Measurements from ENCODE around the gene HELZ.
A peak's percentile ranks its signal among the peaks of the same experiment; 100 is the strongest.
"Not testable (repeated sequence)": the region's sequence is repeated elsewhere in the genome, so short reads cannot be mapped to it uniquely, and the experiment has no call there.

Gene HELZ

DNA sequence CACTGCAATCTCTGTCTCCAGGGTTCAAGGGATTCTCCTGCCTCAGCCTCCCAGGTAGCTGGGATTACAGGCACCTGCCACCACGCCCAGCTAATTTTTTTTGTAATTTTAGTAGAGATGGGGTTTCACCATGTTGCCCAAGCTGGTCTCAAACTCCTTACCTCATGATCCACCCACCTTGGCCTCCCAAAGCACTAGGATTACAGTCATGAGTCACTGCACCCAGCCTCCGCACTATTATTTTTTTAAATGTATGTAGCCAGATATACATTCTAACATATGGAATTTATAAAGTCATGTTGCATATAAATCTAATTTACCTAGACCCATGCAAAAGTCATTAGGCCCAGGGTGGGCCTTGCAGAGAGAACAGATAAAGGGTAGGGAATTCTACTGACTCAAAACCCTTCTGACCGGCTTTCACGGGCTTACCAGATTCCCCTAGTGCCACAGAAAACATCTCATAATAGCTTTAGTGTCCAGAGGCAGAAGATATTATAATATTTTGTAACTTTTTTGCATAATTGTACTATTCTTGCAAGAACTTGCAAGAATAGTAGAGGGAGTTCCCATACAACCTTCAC, 20.5 kb upstream of the HELZ start:
- DNase-seq (ENCODE audit: low read depth in 2 of 2): no peak

DNA sequence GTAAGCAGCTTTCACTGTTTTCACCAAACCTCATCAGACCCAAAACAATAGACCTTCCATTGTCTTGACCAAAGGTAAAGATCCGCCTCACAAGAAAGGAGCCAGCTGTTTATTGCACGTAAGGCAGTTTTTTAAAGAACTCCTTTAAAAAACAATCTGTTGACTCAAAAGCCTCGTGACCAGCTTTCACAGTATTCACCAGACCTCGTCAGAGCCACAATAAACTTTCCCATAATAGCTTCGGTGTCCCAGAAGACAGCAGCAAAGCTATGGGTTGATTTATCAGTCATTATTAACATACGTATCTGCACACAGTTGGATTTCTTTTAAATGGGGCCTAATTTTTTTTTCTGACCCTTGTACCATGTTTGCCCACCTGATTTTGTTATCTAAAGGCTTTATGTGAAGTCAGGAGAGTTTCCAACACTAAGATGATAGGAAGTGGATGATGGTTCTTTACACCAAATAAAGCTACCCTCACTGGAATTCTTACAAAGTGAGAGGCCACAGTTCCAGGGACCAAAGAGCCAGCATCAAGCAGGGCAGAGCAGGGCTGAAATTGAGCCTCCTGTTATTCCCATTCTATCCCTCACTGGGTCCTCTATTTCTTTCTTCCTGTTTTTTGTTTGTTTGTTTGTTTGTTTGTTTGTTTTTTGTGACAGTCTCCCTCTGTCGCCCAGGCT, 17.6 kb upstream of the HELZ start:
- DNase-seq (ENCODE audit: low read depth in 2 of 2): no peak

DNA sequence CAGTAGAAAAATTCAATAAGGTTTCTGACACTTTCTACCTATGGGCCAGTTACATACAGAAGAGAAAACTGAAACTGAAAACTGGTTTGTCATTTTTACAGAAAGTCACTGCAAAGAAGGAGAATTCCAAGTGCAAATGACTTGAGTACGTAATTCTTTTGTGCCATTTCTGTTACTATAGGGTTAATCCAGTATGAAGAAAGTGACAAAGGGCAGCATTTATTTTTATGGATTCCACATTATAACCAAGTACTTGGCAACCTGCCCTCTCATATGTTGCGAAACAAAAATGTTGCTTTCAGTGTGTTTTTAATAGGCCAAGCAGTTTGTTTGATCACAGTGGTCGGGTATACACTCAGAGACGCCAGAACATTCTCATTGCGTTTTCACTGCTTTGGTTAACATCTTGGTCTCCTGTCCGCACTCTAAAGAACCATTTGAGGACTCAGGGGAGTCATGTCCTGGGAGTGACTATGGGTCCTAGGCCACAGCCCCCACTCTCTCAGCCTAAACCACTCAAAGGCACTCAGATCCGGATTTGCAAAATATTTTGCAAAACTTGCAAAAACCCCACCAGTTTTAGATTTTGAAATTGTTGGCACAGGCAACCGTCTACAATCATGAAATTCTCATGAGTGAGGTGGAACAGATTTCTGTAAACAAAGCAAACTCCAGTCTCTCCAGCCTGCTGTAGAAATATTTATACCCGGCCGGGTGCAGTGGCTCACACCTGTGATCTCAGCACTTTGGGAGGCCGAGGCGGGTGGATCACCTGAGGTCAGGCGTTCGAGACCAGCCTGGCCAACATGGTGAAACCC, 15.4 kb upstream of the HELZ start:
- DNase-seq (ENCODE audit: low read depth in 2 of 2): no peak

DNA sequence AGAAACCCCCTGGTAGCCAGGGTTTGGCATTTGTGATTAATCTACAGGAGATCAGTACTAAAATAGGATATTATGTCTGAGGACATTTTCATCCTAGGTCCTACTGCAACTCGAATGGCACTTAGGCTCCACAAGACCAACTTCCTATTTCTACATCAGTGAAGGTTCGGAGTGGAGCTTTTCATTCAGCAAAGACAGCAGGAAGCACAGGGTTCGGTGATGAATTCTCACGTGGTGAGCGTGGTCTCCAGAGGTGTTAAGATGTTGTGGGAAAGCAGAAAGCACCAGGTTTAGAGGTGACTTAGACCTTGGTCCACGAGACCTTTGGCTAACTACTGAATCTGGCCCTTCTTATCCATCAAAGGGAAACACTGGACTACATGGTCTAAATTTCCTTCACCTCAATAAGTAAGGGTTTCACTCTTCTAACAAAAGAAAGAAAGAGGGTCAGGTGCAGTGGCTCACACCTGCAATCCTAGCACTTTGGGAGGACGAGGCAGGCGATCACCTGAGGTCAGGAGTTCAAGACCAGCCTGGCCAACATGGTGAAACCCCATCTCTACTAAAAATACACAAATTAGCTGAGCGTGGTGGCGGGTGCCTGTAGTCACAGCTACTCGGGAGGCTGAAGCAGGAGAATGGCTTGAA, 13.9 kb upstream of the HELZ start:
- DNase-seq (ENCODE audit: low read depth in 2 of 2): peak in 1 of 2 donors; percentile 25

DNA sequence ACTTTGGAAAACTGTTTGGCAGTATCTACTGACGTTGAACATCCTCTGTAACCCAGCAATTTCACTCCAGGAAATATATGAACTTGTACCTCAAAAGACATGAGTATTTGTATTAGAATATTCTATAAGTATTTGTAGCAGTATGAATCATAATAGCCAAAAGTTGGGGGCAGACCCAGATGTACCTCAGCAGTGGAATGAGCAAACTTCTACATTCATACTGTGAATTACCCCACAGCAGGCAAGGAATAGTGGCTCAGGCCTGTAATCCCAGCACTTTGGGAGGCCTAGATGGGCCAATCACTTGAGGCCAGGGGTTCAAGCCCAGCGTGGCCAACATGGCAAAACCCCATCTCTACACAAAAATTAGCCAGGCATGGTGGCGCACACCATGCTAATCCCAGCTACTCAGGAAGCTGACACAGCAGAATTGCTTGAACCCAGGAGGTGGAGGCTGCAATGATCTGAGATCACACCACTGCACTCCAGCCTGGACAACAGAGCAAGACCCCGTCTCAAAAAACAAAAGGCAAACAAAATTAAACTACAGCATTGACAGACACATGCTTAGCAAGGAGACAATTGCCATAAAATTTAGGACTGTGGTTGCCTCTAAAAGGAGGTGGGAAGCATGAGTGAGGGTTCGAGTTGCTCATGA, 11.2 kb upstream of the HELZ start:
- DNase-seq (ENCODE audit: low read depth in 2 of 2): no peak

DNA sequence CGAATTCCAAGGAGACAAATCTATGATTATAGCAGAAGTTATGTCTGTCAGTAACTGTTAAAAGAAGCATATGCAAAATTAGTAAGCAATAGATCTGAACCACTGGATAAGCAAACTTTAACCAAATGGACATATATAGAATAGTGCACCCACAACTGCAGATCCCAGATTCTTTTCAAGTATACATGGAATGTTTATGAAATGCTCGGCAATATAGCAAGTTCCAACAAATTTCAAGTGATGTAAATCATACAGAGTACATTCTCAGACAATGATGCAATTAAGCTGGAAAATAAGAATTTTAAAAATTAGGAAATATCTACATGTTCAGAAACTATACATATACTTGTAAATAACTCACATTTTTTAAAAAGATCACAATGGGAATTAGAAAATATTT, 8.4 kb upstream of the HELZ start:
- no peak for DNase-seq (ENCODE audit: low read depth in 2 of 2)

DNA sequence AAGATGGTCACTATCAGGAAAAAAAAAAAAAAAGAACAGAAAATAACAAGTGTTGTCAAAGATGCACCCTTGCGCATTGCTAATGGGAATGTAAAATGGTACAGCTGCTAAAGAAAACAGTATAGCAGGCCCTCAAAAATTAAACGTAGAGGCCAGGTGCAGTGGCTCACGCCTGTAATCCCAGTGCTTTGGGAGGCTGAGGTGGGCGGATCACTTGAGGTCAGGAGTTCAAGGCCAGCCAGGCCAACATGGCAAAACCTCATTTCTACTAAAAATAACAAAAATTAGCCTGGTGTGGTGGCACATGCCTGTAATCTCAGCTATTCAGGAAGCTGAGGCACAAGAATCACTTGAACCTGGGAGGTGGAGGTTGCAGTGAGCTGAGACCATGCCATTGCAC, 6.6 kb upstream of the HELZ start:
- DNase-seq (ENCODE audit: low read depth in 2 of 2): not testable (repeated sequence)

DNA sequence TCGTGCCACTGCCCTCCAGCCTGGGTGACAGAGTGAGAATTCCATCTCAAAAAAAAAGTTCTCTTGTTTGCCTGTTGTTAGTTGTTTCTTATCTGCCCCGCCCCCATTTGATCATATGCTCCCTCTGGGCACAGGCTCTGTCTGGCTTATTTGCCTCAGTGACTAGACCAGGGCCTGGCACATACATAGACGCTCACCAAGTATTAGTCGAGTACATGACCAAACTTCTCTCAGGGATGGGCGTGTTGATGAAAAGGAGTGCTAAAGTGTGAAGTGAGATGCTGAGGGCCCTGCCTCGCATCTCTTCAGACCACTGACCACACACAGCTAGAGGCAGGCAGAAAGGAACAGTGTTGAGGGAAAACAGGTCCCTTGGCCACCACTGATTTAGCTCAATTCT, 3.3 kb upstream of the HELZ start:
- no peak for DNase-seq (ENCODE audit: low read depth in 2 of 2)

DNA sequence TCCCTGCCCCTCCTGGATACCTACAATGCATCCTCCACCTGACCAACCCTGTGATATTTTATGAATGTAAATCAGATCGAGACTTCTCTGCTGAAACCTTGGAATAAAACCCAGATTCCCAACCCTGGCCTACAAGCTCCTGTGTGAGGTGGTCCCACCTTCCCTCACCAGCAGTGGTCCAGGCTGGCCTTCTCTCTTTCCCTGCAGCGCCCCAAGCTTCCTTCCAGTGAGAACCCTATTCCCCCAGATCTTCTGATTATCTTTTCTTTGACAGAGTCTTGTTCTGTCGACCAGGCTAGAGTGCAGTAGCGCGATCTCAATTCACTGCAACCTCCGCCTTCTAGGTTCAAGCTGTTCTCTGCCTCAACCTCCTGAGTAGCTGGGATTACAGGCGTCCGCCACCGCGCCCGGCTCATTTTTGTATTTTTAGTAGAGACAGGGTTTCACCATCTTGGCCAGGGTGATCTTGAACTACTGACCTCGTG, 2.5 kb upstream of the HELZ start:
- no peak for DNase-seq (ENCODE audit: low read depth in 2 of 2)

DNA sequence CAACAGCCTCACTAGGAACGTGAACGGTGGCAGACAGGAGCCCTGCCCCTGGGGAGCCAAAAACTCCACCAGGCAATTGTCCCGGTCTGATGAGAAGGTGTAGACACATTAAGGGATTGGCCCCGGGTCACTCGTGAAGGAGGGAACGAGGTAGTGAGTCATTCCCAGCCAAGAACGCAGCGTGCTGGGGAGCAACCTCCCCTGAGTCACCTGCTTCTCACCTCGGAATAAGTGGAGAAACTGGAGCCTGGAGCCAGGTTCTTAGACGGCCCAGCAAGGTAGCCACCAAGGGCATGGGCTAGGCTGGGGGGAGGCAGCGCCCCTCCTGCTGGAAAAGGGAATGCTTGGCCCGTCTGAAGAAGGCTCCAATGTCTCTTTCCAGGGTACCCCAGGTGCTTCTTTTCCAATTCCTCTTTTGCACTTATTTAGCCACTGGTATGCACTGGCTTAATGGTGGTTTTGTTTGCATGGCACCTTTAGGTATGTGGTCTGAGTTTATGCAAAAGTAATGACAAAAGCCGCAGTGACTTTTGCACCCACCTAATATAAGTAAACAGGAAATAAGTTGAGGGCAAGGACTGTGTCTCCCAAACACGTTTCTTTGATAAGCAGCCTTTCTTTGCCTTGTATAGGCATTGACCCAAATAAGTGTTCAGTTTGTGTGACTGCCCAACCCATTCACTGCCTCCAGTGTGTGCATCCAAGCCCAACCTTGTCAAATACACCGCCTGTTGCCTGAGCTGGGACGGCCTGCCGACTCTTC, 1.8 kb upstream of the HELZ start:
- DNase-seq (ENCODE audit: low read depth in 2 of 2): peak in 1 of 2 donors; percentile 23

DNA sequence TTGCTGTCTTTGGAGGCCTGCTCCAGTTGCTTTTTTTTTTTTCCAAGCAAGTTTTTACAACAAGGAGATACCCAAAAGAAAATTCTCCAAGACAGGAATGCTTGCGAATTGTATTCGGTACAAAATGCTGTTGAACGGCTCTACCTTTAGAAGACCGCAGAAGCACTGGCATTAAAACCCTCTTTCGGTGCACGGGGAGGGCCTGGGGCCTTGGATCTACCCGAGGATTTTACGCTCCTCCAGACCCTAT, 1.3 kb upstream of the HELZ start:
- no peak for DNase-seq (ENCODE audit: low read depth in 2 of 2)

DNA sequence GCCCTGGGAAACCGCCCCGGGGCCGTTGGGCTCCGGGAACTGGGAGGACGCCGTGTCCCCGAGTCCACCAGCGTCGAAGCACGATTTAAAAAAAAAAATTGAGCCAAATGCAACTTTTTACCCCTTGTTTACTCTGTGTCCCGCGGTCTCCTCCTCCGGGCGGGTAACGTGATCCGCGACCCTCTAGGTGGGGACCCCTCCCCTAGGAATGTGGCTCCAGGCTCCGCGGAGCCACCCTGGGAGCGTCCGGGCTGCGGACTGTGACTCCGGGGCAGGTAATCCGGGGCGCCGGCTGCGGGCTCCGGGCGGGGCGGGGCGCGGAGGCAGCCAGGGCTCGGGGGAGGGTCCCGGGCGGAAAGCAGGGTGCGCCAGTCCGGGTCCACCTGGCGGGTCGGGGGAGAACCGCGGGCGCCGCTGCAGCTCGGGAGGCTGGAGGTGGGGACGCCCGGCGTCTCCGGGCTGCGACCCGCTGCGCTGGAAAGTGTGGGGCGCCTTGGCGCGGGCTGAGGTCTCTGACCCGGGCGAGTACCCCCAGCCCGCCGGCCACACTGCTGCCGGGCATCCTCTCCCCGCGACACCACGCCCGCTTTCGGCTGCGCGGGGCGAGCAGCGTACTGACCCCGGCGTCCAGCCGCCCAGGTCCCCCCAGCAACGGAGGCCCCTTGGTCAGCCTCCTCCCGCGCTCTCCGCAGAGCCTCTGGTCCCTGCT, 852 bp upstream of the HELZ start:
- no peak for DNase-seq (ENCODE audit: low read depth in 2 of 2)

DNA sequence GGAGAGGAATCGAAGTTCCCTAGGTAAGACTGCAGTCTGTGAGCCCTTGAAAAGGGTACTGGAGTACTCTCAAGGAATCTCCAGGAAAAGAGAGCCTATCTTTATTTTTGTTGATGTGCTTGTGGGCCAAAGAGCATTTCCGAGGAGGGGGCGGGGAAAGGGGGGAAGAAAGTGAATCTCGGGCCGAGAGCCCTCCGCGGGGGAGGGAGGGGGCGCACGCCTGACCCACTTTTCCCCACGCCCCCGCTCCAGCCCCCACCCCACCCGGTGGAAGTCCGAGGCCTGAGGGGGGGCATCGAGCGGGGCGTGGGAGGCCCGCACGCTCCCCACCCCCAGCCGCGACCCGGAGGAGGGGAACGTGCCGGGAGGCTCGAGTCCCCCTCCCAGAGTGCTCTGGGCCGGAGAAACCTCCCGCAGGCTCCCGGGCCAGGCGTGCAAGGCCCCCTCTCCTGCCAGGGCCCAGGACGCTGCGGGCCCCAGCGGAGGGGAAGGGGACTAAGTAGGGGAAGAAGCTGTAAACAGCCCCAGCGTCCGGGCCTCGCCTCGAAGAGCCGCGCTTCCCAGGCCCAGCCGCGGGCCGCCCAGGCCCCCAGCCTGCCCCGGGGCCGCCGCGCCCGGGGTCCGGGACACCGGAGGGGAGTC, 444 bp downstream of the HELZ start:
- DNase-seq (ENCODE audit: low read depth in 2 of 2): peak in 1 of 2 donors; percentile 7

DNA sequence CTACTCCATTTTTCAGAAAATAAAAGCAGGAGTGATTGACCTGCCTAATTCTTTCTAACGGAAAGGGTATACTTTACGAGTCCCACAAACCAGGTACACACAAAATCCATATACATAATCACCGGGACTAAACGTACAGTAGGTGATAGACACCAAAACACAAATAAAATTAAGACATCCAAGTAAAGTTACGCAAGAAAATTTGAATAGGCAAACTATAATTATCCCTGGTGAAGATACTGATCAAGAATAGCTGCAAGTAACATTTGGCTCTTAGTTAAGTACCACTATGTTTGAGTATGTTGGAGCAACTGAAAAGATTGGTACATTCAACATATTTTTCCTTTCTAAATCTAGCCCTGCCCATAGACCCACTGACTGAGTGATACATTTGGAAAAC, 1.7 kb downstream of the HELZ start:
- no peak for DNase-seq (ENCODE audit: low read depth in 2 of 2)

DNA sequence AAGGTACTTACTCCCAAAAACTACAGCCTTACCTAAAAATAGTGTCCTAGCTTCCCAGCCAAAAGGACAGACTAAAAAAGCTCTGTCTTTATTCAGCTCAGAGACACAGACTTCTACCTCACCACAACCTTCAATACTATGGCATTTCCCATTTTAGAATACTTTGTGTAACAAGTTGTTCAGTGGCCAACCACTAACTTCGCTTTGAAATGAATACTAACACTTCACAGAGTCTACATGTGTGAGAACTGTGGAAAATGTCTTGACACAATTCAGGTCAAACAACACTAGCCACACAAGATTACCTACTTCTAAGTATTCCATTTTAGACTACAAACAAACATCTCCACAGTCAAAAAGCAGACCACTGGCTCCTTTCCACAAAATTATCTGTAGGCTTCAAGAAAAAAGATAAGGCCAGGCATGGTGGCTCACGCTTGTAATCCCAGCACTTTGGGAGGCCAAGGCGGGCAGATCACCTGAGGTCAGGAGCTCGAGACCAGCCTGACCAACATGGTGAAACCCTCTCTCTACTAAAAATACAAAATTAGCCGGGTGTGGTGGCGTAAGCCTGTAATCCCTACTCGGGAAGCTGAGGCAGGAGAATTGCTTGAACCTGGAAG, 3.2 kb downstream of the HELZ start:
- no peak for DNase-seq (ENCODE audit: low read depth in 2 of 2)

DNA sequence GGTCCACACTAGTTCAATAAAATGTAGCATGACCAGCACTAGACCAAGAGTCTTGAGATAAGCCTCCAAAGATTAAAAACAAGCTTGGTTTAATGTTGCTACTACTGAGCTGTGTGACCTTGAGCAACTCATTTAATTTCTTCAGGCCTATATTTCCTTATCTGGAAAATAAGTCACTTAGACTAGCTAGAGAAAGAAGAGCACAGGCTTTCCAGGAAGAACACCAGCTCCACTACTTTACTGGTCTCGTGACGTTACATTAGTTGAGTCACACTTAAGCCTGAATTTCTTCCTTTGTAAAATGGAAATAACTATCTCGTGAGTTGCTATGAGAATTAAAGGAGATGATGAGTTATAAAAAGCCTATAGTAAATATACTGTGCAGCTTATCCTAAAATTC, 5.4 kb downstream of the HELZ start:
- DNase-seq (ENCODE audit: low read depth in 2 of 2): no peak

DNA sequence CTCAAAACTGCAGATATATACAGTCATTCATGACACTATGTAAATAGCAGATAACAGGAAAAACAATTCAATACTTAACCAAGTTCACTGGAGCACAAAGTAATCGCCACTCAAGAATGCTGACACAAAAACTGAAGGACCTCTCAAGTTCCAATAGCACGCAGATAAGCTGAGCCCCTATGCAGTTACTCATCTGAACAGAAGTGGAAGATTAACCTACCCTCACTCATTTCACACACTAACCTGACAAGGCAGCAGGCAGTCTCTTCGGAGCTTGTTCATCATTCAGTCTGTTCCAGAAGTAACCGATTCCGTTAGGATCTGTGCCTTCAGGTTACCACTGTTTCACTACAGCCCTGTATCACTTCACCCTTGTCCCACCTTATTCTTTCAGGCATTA, 6.0 kb downstream of the HELZ start:
- DNase-seq (ENCODE audit: low read depth in 2 of 2): no peak

DNA sequence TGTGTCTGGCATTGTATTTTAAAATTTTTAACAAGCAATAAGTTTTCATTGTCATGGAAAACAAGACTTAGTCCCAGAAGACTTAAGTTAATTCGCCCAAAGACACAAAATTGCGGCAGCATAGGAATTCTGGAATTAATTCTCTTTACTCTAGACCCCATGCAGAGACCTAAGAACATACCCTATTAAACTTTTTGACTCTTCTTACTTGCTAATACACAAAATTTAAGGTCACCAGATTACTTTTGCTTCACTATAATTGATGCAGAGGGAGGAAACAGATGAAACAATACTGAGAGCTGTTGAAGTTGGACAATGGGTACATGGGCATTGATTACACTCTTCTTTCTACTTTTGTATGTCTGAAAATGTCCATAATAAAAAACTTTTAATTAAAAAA, 12.6 kb downstream of the HELZ start:
- DNase-seq (ENCODE audit: low read depth in 2 of 2): no peak

DNA sequence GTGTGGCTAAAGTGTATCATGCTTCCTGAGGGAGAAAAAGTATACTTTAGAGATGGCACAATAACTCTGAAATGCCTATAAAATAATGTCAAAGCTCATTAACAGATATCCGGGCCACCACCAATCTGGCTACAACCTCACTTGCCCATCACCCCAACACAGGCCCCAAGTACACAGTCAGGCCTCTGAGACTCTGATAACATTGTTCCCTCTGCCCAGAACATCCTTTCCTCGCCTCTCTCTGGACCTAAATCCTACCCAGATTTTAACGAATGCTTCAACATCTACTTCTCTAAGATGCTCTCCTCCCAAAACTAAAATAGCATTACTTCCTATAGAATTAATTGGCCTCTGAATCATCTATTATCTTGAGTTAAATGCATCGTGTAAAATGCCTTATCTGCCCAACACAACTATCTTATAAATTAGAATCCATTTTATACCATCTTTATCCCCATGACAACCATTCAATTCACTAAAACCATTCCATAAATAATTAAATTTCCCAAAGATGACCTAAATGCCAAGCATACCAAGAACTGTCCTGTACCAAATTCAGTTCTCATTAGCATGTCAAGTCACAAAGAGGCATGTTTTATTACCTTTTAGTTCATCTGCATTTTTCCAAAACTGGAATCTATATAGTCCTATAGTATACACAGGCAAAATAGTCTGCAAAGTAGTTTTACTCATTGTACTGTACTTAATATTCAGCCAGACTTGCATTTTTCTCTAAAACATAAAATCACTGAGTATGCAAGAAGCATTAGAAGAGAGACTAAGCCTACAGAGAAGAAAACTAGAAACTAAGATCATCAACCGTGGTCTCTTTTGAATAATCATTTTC, 15.7 kb downstream of the HELZ start:
- no peak for DNase-seq (ENCODE audit: low read depth in 2 of 2)
